Heart right ventricle (tissue), 16 donors: ENCODE data around the gene SLC25A47. TPM values are rescaled to one million over a fixed set of nuclear protein-coding genes. Genes with fewer than 3 reads are reported as not detected.

Experiments
- ATAC-seq, 8 donors: fragments of 200-7000 bp; cut with Tn5 transposase; one replicate each; pipeline ENCODE4 v1.9.1; 2020; ENCODE audit warnings: mild to moderate bottlenecking in 8 of 8, moderate library complexity in 8 of 8, moderate number of reproducible peaks in 1 of 8
- DNase-seq, 2 donors: peaks; one replicate each; pipeline ENCODE4 v3.0.0-alpha.2; 2020
- H3K27ac ChIP-seq, 10 donors: fragments of 200-600 bp; sonication (generic) in 2 of 10; one replicate each; pipeline versions ENCODE4 v1.5.0 to v1.8.0; 2020 to 2022; ENCODE audit warnings: mild to moderate bottlenecking in 3 of 10
- H3K27me3 ChIP-seq, 7 donors: fragments of 200-600 bp; one replicate each; pipeline ENCODE4 v1.8.0; 2021 to 2022; ENCODE audit warnings: mild to moderate bottlenecking in 2 of 7
- H3K36me3 ChIP-seq, 9 donors: fragments of 200-600 bp; sonication (generic) in 1 of 9; one replicate each; pipeline versions ENCODE4 v1.5.0 to v1.8.0; 2020 to 2022; ENCODE audit warnings: mild to moderate bottlenecking in 2 of 9
- H3K4me1 ChIP-seq, 9 donors: fragments of 200-600 bp; sonication (generic) in 1 of 9; one replicate each; pipeline versions ENCODE4 v1.5.0 to v1.8.0; 2020 to 2022; ENCODE audit warnings: mild to moderate bottlenecking in 4 of 9
- H3K4me3 ChIP-seq, 10 donors: fragments of 200-600 bp; sonication (generic) in 2 of 10; one replicate each; pipeline versions ENCODE4 v1.5.0 to v1.8.0; 2020 to 2022; ENCODE audit warnings: mild to moderate bottlenecking in 7 of 10, moderate library complexity in 2 of 10
- H3K9me3 ChIP-seq, 11 donors: fragments of 200-600 bp in 10 of 11; sonication (generic) in 2 of 11; one replicate each; pipeline versions ENCODE4 v1.5.0 to v1.8.0; 2013 to 2022; ENCODE audit warnings: mild to moderate bottlenecking in 2 of 11, control low read depth in 1 of 11, moderate library complexity in 1 of 11
- WGBS, 2 donors: extraction: QIAGEN DNeasy Blood & Tissue Kit; methylation state at CpG; one replicate each; pipeline ENCODE4 v1.1.7; 2013; ENCODE audit warnings: inconsistent platforms in 1 of 2; 5-methylcytosine and 5-hydroxymethylcytosine counted together
- intact Hi-C, 10 donors: fragments of 100-400 bp; cut with DNase I; formaldehyde crosslinking; loops; one replicate each; pipeline versions ENCODE4 v1.11.1 to v1.14.2; 2022
- polyA plus RNA-seq, 2 donors: library from polyadenylated mRNA; stranded (reverse); fragments of 200-250 nt; gene quantifications; one replicate each; pipeline ENCODE4 v1.2.3, GENCODE V29; 2013
- total RNA-seq, 10 donors: library from RNA; stranded (reverse); fragmentation: NEBNext Ultra II Directional in 3 of 10; extraction: Animal tissue kit (Norgen Biotek cat#: 25700) in 3 of 10; gene quantifications; one replicate each; pipeline versions ENCODE4 v1.2.1 to v1.2.4, GENCODE V29; 2021 to 2023
- TF ChIP-seq, protein P1 (sequence below), 9 donors: fragments of 200-600 bp; sonication (generic) in 2 of 9; IDR thresholded peaks; one replicate each; pipeline versions ENCODE4 v1.5.0 to v1.8.0; 2021 to 2022; ENCODE audit warnings: antibody characterized with exemption in 9 of 9, mild to moderate bottlenecking in 5 of 9, moderate library complexity in 1 of 9
- donor health status: Arrhythmogenic right ventricular cardiomyopathy.
- donor health status: ischemic (EF 13 %, LVEDD 7.1; RV severe dilation, severe dysfunction).
- donor health status: healthy with polysubstance abuse.
- donor health status: DM: no; HTN: yes; CAD: no.
- donor health status: DM: no; HTN: no; CAD: no.
- donor health status: ischemic (EF 25% LVEDD 6.9; RV normal size, moderate dysfunction).
- donor health status: ischemic (EF 25% LVEDD 5.7; RV mildly dilated, moderate dysfunction).
- donor health status: healthy.
- donor health status: DM: yes; HTN: yes; CAD: no.
- donor health status: Ischemic cardiomyopathy.
- donor health status: ischemic (EF 35%, LVEDD 5.7; RV mildly dilated, moderate dysfunction).
- donor health status: nonischemic (EF 11% LVEDD 7.7; RV severe dilation, severe dysfunction).
- donor health status: DM: yes; HTN: yes; CAD: no.
- donor health status: PGD.
- donor health status: ischemic (EF 29% LVEDD 5.4; RV normal size, mild dysfunction).
- donor health status: nonischemic (EF 23%, LVEDD 6.1; RV moderate dilation, normal function).

Gene SLC25A47
- total and polyA plus RNA-seq, 12 donors = not detected

DNA sequence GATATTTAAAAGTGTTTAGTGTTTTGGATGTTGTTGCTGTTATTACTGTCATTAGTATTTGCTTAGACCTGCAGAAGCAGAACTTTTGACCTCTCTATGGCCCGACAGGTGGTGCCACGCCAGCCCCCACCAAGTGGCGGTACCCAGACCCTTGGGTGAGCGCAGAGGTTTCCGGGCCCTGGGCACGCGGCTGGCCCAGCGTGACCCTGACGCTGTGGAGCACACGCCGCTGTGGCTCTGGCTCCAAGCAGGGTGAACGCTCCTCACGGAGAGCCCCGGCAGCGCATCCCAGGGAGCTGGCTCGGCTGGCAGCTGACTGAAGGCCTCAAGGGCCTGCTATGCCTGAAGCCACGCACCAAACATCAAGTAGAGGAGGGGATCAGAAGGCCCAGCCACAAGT lies 22.6 kb downstream of the SLC25A47 start:
- TF ChIP-seq, protein P1, sequence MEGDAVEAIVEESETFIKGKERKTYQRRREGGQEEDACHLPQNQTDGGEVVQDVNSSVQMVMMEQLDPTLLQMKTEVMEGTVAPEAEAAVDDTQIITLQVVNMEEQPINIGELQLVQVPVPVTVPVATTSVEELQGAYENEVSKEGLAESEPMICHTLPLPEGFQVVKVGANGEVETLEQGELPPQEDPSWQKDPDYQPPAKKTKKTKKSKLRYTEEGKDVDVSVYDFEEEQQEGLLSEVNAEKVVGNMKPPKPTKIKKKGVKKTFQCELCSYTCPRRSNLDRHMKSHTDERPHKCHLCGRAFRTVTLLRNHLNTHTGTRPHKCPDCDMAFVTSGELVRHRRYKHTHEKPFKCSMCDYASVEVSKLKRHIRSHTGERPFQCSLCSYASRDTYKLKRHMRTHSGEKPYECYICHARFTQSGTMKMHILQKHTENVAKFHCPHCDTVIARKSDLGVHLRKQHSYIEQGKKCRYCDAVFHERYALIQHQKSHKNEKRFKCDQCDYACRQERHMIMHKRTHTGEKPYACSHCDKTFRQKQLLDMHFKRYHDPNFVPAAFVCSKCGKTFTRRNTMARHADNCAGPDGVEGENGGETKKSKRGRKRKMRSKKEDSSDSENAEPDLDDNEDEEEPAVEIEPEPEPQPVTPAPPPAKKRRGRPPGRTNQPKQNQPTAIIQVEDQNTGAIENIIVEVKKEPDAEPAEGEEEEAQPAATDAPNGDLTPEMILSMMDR (IDR thresholded peaks at IDR 0.05) = no peak
- no peaks in the 10 kb centered on the region for H3K9me3 ChIP-seq
- H3K4me1 ChIP-seq = peaks cover under 1 to 39% (median 17%) of the 10 kb centered on the region in 9 donors
- no peaks in the 10 kb centered on the region for H3K27me3 ChIP-seq
- 95 to 97% methylated on average over 17 of the region's 17 CpGs for WGBS, 2 donors
- H3K36me3 ChIP-seq = peaks cover 0 to 85% (median 35%) of the 10 kb centered on the region in 9 donors
- ATAC-seq (peak in 1 of 8 donors; percentile 43), DNase-seq (no peak)
- H3K4me3 ChIP-seq = no peak overlapping the region
- no peak overlapping the region for H3K27ac ChIP-seq
- intact Hi-C loops = no loop called here

DNA sequence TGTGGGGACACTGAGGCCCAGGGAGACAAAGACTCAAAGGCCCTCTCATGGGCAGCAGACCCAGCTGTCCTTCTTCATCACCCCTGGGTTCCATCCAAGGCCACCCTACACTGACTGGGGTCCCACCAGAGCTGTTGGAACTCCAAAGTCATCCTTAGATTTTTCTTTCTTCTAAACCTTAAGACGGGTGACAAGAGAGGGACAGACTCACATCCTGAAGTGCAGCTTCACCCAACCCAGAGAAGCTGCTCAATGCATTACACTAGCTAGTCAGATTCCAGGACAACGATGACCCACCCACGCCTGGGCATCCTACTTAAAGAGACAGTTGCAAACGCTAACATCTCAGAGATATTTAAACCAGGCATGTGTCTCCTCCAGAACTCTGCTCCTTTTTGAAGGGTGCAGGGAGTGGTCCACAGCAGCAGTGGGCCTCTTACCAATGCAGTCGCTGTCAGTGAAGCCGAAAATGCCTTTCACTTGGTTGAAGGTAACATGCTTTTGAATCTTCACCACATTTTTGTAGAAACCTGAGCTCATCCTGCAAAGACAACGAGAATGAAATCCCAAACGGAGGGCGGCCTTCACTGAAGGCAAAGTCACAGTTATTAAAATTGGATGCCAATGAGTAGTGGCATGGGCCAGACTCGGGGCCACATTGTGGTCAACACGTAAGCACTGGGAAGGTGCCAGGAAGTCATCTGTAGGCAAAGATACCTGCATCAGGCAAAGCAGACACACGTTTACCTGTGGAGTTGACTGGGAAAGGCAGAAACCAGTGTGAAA lies 23.4 kb downstream of the SLC25A47 start:
- ATAC-seq (no peak), DNase-seq (no peak)
- Histone ChIP-seq H3K9me3 (no peaks in the 10 kb centered on the region), H3K36me3 (peaks cover 0 to 85% (median 42%) of the 10 kb centered on the region in 9 donors), H3K4me1 (peaks cover 0 to 39% (median 9%) of the 10 kb centered on the region in 9 donors), H3K4me3 (no peak overlapping the region), H3K27ac (no peak overlapping the region), H3K27me3 (no peaks in the 10 kb centered on the region)
- intact Hi-C loops = no loop called here
- TF ChIP-seq, protein P1 (IDR thresholded peaks at IDR 0.05) = no peak
- WGBS, 2 donors = 91 to 92% methylated on average over 12 of the region's 12 CpGs

DNA sequence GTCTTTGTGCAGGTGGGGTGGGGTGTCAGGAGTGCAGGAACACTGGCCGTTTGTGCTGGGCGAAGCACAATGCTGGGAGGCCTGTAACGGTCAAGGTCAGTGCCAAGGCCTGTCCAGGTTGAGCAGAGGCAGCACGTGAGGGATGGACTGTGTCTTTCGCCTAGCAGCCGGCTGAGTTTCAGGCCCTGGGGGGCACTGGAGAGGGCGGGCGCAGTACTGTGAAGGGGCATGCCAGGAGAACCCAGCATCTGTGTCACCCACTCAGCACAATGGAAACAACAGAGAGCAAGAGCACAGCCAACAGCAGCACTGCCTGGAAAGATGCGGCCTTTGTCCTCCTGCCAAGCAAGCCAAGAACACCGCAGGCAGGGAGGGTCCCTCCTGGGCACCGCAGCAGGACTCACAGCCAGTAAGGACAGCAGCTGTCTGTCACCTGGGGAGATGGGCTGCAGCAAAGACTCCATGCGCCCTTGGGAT lies 25.2 kb downstream of the SLC25A47 start:
- 89 to 93% methylated on average over 12 of the region's 12 CpGs for WGBS, 2 donors
- TF ChIP-seq, protein P1 (IDR thresholded peaks at IDR 0.05) = no peak
- Histone ChIP-seq H3K27me3 (no peaks in the 10 kb centered on the region), H3K4me3 (no peak overlapping the region), H3K36me3 (peaks cover 0 to 85% (median 52%) of the 10 kb centered on the region in 9 donors), H3K9me3 (no peaks in the 10 kb centered on the region), H3K4me1 (peaks cover 0 to 25% (median 0%) of the 10 kb centered on the region in 9 donors), H3K27ac (no peak overlapping the region)
- ATAC-seq (peak in 3 of 8 donors; percentile 14 to 29 (median 27)), DNase-seq (no peak)
- intact Hi-C loops = no loop called here

DNA sequence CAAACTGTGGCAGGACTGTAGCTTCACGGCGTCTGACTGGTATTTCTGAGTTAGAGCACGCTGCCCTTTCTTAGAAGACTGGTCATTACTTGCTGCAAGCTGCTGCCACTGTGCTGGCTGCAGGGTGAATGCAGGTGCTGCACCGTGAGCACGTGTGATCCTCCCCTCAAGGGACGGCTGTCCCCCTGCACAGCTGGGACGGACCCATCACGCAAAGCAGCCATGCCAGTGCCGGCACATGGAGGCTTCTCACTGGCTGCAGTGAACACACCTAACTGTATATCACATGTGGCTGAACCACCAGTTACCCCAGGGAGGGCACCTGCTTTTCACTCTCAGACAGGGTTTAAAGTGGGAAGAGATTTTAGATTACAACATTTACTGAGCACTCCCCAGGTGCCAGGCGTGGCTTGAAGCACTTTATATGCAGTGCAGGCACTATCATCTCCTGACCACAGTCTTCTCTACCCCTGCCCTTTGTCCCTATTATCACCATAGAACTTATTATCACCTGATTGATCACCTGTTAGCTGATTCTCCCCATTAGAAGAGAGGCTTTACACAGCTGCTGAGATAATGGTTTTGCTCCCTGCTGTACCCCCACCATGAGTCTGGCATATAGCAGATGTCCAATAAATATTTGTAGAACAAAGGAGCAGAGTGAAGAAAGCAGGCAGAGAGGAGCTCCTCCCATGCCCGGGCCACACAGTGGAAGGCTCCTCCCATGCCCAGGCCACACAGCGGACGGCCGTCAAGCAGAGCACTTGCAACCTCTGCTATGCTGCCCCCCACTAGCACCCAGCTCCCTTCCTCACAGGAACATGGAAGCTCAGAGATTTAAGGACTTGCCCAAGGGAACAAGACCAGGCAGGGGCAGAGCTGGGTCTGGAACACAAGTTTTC lies 25.9 kb downstream of the SLC25A47 start:
- peaks cover 0 to 25% (median 0%) of the 10 kb centered on the region in 9 donors for H3K4me1 ChIP-seq
- no peak for DNase-seq
- TF ChIP-seq, protein P1 (IDR thresholded peaks at IDR 0.05) = no peak
- intact Hi-C loops = no loop called here
- H3K27ac ChIP-seq = no peak overlapping the region
- no peak overlapping the region for H3K4me3 ChIP-seq
- 85 to 87% methylated on average over 14 of the region's 14 CpGs for WGBS, 2 donors
- no peaks in the 10 kb centered on the region for H3K9me3 ChIP-seq
- H3K27me3 ChIP-seq = no peaks in the 10 kb centered on the region
- ATAC-seq = no peak
- H3K36me3 ChIP-seq = peaks cover 0 to 86% (median 60%) of the 10 kb centered on the region in 9 donors
